T-helper 2 cell treated with Interferon-gamma antibody and Interleukin-4, amounts not matched to agents 100 ng/mL and 5 ng/mL, for 36 hours (primary cell): ENCODE results near the gene FAT1. TPM values are rescaled to one million over a fixed set of nuclear protein-coding genes. Genes with fewer than 3 reads are reported as not detected.

ENCODE experiments used
- intact Hi-C: fragments of 100-400 bp; cut with micrococcal nuclease; formaldehyde crosslinking; loops from one replicate; pipeline ENCODE4 v1.15.1; 2023
- total RNA-seq: library from RNA; stranded (reverse); gene quantifications from 2 replicates; pipeline ENCODE4 v1.2.3, GENCODE V29; 2022

Gene FAT1
- total RNA-seq, 1 donor from 2014 or later: 0.39 TPM

GRCh38 chr4:186724864-186725468, 1.3 kb upstream of the FAT1 start:
- intact Hi-C loops: loop anchor here (10.0 kb wide), 1 partner anchor 1710 kb away; the partner anchor contains the start of gene HELT

DNA sequence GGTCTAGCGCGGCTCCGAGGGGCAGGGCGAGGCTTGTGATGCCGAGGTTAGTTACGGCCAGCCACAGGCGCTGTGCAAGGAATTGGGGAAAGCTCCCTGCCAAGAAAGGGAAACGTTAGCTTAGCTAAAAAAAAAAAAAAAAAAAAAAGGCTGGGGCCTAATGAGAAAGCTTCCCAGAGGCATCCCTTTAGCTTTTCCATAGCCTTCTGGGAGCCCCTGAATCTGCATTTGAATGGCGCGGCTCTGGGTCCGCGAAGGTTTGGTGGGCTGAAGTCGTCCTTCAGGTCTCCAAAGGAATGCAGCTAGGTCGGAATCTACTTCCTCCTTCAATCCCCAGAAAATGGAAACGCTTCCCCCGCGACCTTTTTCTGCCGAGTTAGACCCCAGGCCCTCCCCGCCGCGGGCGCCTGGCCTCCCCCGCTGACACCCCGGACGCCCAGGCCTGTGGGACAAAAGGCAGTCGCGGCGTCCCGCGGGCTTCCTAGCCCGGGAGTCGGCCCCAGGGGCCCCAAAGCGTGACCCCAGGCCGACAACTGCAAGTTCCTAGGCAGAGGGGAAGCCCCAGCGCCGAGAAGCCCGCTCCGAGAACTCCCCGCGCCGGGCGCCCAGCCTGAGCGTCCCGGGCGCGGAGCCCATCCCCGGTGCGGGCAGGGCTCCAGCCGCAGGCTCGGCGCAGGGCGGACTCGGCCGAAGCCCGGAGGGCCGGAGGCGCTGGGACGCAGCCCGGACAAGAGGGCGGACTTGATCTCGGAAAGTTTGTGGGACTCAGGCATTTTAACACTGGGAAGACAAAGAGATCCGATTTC, 605 bp upstream of the FAT1 start:
- intact Hi-C loops: loop anchor here (10.0 kb wide), 1 partner anchor 1709 kb away; the partner anchor contains the start of gene HELT

- intact Hi-C loops: loop anchor here (10.0 kb wide), 1 partner anchor 1708 kb away; the partner anchor contains the start of gene HELT
These were observed 812 bp downstream of the FAT1 start for GRCh38 chr4:186722796-186723291.

- intact Hi-C loops: loop anchor here (10.0 kb wide), 1 partner anchor 1705 kb away; the partner anchor contains the start of gene HELT
These were observed 3.5 kb downstream of the FAT1 start for GRCh38 chr4:186719925-186720694.

GRCh38 chr4:186717556-186717955, 6.1 kb downstream of the FAT1 start:
- intact Hi-C loops: no loop called here

DNA sequence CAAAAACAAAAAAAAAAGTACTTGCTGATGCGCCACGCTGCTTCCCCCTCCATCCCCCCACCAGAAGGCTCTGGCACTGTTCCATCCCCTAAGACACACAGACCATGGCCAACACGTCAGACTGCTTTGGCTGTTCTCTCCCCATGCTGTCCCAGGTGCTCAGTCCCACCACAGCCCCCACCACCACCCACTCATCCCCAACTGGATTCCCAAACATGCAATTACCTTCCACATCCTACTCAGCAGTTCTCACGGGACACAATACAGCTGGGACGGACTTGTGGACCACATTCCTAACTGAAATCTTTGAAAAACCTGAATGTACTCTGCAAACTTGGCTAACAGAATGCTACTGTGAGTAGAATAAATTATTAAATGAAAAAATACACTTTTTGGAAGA, 8.6 kb downstream of the FAT1 start:
- intact Hi-C loops: no loop called here

DNA sequence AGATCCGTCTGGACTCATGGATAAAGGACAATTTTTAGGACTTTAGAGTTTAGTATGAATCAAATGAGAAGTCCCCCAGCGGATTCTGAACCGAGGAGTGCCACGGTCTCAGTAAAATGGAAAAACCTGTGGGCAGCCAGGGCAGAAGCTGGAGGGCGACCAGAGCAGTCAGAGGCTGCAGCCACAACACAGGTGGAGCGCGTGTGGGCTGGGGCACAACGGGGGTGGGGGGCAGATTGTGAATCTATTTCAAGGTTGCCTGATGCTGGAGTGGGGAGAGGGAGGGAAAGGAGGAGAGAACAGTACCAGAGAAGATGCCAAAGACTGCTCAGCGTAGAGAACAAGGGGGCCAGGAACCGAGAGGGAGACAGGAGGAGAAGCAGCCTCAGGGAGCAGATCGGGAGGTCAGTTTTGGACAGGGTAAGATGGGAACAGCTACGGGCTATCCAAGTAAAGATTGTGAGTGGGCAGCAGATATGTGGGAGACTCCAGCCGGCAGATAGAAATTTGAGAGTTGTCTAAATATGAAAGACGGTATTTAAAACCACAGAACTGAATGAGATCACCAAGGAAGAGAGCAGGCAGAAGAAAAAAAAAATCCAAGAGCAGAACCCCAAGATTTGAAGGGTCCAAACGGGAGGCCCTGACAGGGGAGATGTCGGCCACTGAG, 9.5 kb downstream of the FAT1 start:
- intact Hi-C loops: no loop called here

- intact Hi-C loops: no loop called here
These were observed 11.0 kb downstream of the FAT1 start for GRCh38 chr4:186712690-186713089.

GRCh38 chr4:186710521-186711119, 13.0 kb downstream of the FAT1 start:
- intact Hi-C loops: no loop called here

GRCh38 chr4:186709517-186709916, 14.1 kb downstream of the FAT1 start:
- intact Hi-C loops: no loop called here

DNA sequence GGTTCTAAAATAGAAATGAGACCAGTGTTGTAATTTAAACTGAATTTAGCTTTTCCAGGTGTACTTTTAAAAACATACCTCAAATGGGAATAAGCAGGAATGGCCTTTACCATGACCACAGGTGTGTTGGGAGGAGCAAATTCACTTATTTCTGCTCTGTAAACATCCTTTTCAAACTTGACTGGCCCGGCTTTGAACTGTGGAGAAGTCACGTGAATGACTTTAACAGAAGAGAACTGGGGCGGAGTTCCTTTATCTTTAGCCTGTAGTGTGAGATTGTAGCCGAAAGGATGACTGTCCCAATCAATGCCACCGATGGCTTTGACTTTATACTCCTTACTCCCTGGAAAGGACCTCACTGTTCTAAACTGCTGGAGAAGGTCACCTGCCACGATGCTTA, 15.1 kb downstream of the FAT1 start:
- intact Hi-C loops: no loop called here

DNA sequence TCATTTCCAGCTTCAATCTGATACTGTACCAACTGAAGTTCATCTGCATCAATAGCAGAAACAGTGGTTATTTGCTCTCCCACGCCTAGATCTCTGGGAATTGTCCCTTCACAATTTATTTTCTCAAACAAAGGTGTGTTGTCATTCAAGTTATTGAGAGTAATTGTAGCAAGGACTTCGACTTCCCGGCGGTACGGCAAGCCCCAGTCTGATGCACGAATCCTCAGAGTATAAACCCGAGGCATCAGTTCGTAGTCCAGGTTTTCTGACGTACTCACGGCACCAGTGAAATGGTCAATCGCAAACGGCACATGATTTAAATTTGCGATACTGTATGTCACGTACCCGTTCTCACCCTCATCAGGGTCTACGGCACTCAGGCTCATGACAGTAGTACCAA, 15.7 kb downstream of the FAT1 start:
- intact Hi-C loops: no loop called here

DNA sequence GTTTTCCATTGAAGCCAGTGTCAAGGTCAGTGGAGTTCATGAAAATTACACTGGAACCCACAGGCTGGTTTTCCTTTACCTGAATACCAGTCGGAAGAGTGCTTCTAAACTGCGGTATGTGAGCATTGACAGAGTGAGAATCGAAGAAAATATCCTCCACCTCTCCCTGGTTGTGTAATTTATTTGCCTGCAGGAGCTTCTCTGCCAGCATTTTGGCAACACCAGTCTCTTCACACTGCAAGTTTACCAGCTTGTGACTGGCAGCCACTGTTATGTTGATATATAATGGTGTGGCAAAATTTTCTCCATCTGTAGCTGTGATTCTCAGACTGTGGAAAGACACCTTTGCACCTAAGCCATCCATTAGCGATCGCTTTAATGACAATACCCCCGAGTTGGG, 16.1 kb downstream of the FAT1 start:
- intact Hi-C loops: no loop called here

GRCh38 chr4:186704057-186704456, 19.6 kb downstream of the FAT1 start:
- intact Hi-C loops: no loop called here

GRCh38 chr4:186703510-186703909, 20.1 kb downstream of the FAT1 start:
- intact Hi-C loops: no loop called here

DNA sequence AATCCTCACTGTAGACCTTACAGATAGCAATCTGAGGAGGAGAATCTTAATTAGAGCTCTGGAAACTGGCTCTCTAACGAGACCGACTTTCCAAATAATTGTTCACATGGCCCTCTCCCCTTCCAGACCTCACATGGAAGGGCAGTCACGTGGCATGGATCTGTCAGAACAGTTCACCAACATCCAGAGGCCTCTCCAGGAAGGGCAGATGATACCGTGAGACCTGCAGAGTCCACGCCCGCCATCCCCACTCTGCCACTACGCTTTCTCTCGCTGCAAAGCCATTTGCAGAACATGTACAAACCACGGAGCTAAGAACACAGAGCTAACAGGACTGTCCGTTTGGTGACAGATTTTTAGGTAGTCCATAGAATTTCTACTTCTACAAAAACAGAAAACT, 20.7 kb downstream of the FAT1 start:
- intact Hi-C loops: no loop called here

GRCh38 chr4:186702297-186702696, 21.4 kb downstream of the FAT1 start:
- intact Hi-C loops: no loop called here

DNA sequence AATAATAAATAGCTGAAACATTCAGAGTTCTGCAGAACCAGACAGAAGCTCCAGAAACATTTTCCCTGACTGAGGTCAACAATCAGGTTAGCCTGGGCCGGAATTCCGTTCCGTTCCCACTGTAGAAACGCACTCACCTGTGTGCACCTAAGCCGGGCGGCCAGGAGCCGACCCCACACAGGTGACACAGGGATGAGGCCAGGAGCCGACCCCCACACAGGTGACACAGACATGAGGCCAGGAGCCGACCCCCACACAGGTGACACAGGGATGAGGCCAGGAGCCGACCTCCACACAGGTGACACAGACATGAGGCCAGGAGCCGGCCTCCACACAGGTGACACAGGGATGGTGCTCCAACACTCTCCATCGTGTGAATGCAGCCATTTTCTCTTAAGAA, 21.9 kb downstream of the FAT1 start:
- intact Hi-C loops: no loop called here

DNA sequence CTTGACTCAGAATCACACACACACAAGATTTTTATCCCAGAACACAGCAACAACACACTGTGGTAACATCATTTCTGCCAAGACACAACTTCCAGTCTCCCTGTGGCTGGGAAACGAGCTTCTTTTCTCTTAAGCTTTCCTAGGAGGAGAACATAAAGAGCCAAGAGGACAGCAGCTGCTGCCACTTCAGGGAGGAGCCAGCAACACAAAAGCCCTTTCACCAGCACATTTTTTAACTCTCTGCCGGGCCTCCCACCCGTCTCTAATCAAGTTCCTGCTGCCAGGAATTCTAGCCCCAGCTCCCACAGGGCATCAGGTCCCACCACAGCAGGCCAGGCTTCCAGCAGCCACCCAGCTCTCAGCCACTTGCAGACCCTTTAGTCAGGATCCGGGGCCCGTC, 22.4 kb downstream of the FAT1 start:
- intact Hi-C loops: no loop called here

DNA sequence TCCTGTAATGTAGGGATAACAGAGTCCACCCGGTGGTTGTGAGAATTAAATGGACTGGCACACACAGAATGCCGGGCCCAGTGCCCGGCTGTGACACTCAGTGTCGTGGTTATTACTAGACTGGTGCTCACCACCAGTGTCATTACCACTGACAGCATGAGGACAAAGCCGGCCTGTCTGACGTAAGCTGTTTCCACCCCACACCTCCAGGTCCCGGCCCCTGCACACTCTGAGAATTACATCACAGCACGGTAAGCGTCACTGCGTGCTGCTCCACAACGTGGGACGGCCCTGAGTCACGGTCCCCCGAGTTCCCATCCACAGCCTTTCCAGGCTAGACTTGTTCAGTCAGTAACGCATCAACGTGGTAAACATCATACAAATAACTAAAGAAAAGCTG, 22.9 kb downstream of the FAT1 start:
- intact Hi-C loops: no loop called here

DNA sequence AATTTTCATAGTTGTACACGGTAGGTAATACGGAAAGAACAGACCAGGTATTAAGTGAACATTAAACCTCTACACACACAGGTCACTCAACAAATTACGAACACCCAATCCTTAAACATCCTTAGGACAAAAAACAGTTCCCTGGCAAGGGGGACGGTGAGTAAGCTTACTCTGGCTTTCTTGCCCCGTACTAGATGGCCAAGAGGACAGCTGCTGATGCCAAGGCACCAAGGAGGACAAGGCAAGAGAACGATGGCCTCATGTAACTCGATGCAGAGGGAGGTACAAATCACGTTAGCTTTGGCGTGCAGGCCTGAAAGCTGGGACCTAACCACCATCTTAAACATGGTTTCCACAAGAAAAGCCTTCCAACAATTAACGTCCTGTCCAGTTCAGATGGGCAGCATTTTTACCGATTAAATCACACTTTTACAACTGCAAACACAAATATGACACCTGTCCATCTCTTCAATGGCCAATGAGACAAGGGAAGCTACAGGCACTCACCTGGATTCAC, 23.7 kb downstream of the FAT1 start:
- intact Hi-C loops: no loop called here
